ENCODE measurements around the gene LFNG.

LFNG gene

DNA sequence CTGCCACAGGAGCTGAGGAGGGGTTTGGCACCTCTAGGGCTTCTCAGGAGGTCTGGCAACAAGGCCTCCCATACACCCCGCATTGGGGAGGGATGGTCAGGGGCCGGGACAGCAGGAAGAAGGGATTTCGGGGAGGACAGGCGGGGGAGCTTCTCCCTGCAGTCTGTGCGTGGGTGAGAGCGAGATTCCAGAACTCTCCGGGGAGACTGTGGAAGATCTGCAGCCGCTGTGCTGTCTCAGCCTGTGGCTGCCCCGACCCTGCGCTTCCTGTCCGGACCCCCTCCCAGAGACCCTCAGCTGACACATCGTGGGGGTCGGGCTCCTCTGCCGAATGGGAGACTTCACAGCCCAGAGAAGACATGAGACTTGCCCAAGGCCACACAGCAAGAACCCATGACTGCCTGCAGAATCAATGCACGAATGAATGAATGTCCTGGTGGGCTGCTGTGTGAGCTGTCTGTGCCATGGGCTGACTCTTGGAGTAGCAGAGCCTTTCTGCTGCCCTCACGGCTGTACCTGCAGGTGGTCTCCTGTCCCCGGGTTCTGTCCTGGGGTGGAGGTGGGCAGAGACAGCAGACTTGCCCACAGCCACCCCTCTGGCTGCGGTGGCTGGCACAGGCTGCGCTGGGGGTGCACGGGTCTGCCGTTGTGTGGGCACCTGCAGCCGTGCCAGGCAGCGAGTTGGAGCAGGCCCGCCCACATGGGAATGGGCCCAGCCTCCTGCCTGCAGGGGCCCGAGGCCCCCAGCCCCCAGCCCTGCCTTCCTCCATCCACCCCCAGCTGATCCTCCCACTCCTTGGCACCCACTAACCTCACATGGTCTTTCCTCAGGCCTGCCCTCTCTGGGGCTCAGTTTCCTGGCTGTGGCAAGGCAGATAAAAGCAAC lies 16.3 kb upstream of the LFNG start:
- no peak for DNase-seq (ENCODE audit: low spot score)

DNA sequence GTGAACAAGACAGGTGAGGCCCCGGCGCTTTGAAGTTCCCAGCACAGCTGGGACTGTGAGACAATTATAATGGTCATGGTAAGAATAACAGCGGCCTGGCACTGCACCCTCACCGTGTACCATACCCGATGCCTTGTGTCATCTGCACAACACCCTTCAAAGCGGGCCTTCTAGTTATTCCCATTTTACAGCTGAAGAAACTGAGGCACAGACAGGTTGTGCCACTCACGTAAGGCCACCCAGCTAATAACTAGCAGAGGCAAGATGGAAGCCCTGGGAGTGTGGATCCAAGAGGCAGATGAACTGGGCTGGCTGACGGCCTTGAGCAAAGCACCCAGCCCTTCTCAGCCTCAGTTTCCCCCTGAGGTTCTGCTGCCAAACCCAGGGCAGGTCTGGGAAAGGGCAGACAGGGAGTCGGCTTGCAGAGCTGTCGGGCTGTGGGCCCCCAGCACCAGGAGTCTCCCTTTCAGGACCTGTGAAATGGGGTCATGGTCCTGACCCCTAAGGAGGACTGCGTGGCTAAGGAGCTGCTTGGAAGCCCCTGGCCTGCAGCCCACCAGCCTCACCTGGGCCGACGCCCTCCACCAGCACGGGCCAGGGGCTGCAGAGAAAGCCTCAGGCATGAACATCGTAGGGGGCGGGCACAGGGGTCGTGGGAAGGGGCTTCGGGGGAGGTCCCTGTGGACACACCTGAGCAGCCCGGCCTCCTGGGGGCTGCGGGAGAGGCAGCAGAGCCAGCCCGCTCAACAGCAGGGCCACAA lies 15.3 kb upstream of the LFNG start:
- DNase-seq (ENCODE audit: low spot score): no peak

DNA sequence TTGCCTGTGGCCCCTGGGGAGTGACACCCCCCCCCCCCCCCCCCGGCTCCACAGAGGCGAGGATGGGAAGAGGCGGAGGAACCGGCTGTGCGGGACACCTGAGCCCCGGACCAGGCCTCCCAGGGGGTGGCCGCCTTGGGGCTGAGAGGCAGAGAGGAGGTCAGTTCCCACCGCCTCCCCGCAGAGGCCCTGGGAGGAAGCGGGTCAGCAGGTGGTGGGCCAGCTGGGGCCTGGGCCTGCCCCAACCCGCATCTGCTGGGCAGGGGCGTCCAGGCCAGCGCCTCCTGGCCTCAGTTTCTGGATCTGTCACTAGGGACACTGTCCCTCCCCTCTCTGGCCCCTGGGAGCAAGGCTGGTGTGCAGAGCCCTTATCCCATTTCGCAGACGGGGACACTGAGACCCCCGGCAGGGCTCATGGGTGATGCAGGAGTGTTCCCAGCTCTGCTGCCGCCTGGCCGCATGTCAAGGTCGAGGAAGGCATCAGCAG lies 14.6 kb upstream of the LFNG start:
- no peak for DNase-seq (ENCODE audit: low spot score)

DNA sequence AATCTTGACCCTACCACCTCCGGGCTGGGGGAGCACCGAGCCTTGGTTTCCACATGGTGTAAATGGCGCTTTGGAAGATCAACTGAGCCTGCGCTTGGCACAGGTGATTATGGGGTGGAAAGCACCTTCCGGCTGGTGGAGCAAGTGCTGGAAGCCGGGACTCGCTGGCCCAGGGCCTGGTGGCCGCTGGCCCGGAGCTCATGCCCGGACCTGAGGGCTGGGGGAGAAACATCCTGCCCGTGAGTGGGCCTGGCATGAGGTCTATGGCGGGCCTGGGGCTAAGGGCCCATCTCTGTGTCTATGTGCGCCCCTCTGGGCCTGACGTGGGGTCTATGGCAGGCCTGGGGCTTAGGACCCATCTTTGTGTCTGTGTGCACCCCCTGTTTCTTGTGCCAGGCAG lies 14.2 kb upstream of the LFNG start:
- no peak for DNase-seq (ENCODE audit: low spot score)

DNA sequence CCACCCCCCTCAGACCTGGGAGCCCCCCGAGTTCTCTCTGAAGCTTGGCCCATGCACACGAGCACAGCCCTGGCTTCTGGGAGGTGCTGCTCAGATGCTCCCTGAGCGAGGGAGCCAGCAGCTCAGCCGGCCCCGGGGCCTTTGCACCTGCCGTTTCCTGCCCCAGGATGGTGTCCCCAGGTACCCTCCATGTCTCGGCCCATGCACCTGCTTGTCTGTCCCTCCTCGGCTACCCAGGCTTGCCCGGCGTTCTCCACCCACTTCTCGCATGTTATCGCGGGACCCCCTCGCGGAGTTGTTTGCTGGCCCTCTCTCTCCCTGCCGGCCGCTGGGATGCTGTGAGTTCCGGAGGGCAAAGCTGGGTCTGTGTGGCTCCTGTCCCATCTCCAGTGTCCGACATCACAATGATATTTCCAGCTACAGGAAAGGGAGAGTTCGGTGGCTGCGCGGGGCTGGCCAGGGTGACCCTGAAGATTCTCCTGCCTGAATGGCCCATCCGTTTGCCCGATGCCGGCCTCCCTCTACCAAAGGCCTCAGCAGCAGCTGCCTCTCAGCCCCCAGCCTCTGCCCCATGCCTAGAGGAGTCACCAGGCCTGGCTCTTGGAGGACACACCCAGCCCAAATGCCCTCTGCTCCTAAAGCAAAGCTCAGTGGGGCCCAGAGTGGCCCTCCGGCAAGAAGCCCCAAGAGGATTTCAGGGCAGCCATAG lies 12.2 kb upstream of the LFNG start:
- DNase-seq (ENCODE audit: low spot score): no peak

DNA sequence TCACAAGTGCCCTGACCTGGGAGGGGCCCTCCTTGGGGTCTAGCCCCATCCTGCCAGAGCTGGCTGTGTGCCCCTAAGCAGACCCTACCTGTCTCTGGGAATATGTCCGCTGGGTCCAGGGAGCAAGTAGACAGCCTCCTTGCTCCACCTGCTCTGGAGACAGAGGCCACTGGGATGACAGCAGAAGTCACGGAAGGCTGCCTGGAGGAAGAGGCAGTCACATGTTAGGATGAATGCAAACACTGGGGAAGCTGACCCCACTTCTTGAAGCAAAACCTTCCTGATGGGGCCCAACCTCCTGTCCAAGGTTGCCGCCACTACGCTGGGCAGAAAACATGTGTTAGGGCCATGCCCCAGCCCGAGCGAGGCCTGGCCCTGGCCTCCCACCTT lies 11.7 kb upstream of the LFNG start:
- no peak for DNase-seq (ENCODE audit: low spot score)

DNA sequence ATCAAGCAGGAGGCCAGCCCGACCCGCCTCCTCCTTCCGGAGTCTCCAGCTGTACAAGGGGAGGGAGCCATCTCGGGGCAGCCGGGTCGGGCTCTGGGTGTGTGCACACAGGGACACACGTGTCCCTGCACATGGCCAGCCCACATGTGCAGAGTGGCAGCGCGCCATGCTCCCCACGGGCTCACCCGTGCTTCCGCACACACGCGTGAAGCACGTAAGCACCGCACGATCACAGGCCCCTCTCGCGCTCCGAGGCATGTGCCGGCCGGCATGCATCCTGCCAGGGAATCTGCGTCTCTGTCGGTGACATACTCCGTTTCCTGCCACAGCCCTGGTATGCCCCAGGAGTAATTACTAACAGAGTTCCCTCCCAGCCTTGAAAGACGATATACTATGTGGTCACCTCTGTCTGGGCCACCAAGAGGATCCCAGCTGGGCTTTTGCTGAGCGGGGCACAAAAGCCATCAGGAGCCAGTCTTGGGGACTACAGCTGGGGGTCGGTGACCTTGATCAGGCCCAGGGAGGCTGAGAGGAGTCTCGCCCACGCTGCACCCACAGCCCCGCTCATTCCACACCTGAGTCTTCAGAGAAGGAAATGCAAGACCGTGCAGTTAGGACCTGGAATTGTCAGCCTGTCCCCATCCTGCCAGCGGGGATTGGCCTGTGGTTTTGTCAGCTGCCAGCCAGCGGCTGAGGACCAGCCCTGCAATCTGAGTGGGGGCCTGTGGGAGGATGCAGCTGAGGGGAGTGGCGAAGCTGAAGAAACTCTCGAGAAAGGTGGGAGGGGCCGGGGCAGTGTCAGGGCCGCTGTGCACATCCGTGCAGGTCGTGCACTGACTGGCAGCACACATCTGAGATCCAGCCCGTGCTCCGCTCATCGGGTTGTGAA lies 11.0 kb upstream of the LFNG start:
- DNase-seq (ENCODE audit: low spot score): no peak

DNA sequence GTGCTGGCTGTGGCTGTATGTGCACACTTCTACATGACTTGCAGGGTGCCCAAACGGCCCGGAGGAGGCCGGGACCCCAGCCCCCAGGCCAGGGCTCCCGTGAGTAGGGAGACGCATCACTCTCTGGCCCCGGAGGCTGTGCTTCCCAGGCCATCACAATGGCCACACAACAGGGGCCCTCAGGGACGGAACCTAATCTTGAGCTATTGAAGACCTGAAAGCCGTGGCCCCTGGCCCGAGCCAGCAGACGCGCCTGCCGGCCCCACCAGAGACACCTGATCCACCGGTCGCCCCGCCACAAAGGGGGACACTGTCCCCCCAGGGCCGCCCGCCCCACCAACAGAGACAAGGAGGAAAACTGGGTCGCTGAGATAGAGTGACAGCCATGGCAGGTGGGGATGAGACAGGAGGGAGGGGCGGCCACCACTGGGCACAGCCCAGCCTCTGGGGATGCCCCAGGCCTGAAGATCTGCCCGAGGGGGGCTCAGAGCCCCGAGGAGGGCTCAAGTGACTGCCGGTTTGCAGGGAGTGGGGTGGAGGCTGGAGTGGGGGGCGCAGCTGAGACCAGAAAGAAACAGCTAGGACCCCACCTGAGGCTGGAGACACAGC lies 10.2 kb upstream of the LFNG start:
- DNase-seq (ENCODE audit: low spot score): no peak

DNA sequence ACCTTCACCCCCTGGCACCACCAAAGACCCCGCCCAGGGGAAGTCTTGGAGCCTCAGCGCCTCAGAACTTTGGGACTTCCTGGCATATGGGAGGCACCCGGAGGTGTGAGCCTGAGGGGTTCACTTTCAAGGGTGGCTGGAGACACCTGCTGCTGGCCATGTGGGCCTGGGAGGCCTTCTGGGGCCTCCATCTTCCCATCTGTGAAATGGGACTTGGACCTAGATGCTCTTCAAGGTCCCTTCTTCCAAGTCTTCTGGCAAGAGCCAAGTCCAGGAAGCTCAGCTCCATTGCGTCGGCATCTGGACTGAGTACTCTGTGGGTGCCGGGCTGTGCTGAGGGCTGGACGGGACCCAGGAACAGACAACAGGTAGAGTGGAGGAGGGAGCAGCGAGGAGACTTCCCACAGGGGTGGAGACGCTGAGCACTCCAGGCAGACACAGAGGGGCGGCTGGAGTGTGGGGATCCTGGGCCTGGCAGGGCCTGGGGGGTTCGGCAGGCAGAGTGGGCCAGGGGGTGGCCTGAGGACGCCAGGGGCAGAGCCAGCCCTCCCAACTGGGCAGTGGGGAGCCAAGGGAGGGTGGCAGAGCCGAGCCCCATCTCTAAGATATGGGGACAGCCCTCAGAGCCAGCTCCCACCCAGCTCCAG lies 9.3 kb upstream of the LFNG start:
- no peak for DNase-seq (ENCODE audit: low spot score)

DNA sequence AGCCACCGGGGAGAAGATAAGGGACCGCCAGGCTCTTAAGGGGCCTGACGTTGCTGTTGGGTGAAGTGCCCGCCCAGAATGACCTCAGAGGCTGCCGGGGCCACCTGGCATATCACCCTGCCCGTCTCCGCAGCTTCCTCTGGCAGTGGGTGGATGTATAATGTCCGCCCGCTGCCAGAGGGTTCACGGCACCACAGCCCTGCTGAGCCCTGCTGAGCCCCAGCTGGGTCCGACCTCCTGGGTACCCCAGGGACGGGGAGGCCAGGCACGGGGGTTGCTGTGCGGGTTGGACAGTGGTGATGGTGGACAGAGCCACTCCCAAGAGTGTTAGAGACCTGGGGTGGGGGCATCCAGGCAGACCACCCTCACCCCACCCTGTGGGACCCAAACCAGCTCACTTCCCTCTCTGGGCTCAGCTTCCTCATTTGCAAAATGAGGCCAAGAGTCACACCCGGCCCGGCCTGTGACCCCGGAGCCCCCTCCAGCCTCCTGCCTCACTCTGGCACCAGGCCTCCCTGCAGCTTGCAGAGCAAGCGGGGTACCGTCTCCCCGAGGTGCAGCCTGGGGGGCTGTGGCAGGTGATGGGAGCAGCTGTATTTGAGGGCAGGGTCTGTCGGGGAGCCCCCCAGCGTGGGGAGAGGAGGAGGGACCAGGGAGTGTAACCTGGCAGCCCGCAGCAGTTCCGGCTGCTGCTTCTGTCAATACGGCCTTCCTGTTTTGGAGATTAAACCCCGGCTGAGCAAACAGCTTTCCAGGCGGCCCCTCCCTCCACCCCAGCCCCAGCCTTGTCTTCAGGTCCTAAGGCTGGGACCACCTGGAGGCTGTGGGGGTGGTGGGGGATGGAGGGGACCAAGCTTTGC lies 8.4 kb upstream of the LFNG start:
- DNase-seq (ENCODE audit: low spot score): no peak

DNA sequence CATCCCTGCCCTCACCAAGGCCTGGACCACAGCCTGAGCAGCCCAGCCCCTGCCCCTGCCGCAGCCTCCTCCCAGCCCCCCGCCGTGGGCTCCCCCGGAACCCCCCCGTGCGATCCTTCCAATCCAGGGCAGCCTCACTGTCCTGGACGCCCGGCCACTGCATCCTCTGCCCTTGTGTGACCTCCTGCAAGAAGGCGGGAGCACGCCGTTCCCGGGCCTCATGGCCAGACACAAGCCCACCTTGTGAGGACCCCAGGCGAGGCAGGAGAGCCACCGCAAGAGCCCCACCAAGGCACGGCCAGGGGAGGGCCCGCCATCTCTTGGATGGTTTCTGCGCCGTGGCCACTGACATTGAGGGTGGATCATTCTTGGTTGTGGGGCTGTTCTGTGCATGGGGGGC lies 7.8 kb upstream of the LFNG start:
- DNase-seq (ENCODE audit: low spot score): no peak

DNA sequence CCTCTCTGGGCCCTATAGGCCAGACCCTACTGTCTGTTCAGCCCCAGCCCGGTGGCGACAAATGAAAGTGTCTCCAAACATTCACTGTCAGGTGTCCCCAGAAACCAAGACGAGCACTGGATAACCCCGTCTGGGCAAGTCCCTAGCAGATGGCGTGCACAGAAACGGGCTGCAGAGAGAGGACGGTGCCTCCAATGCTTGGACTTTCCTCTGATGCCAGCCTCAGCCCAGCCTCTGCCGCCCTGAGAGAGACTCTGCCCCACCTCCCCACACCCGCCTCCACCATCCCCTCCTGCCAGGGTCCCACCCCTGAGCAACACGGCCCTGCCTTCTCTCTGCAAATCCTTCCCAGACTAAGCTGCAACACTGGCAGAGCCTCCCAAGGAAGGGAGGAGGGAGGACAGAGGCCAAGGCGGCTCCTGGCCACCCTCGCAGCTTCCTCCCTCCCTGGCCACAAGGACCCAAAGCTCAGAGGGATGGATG lies 7.4 kb upstream of the LFNG start:
- DNase-seq (ENCODE audit: low spot score): no peak

DNA sequence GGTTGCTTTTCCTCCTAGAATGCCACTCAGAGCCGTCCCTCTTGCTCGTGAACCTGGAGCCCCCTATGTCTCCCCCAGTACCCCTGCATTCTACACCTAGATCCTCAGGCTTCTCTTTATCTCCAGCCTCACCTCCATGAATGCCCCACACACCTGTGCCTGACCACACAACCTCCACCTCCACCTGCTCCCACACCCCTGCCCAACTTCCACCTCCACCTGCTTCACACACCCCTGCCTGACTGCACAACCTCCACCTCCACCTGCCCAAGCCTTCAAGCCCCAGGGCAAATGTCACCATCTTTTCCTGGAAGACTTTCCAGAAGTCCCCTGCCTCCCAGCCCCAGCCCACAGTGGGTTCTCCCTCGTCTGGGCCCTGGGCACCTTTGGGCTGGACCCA lies 6.9 kb upstream of the LFNG start:
- no peak for DNase-seq (ENCODE audit: low spot score)

DNA sequence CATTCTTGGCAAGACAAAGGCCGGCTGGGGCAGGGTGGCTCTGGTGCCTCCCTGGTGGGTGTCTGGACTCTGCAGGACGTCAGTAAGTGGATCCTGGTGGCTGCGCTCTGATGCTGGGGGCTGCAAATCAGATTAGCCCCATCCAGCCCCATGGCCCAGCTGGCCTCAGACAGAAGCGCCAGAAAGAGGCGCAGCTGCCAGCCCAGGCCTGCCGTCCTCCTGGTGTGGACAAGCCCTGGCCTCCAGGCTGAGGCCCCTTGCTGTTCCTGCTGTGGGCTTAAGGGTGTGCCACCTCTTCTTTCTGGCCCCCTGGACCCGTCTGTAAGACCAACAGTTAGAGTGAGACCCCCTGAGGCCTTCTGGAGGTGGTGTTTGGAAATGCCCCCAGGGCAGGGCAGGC lies 5.9 kb upstream of the LFNG start:
- DNase-seq (ENCODE audit: low spot score): no peak

DNA sequence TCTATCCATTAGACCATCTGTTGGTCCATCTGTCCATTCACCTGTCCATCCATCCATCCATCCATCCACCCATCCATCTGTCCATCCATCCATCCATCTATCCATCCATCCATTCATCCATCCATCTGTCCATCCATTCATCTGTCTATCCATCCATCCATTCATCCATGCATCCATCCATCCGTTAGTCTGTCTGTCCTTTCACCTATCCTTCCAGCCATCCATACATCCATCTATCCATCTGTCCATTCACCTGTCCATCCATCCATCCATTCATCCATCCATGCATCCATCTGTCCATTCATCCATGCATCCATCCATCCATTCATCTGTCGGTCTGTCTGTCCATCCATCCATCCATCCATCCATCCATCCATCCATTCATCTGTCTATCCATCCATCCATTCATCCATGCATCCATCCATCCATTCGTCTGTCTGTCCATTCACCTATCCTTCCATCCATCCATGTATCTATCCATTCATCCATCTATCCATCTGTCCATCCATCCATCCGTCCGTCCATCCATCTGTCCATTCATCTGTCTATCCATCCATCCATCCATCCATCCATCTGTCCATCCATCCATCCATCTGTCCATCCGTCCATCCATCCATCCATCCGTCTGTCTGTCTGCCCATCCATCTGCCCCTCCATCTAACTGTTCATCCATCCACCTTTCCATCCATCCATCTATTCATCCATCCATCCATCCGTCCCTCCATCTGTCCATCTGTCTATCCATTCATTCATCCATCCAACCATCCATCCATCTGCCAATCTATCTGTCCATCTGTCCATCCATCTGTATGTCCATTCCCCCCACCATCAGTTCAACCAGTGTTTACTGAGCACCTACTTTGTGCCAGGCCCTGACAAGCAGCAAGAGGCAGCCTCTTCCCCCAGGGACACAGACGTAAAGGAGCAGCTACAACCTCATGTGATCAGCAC lies 4.8 kb upstream of the LFNG start:
- DNase-seq (ENCODE audit: low spot score): no peak

DNA sequence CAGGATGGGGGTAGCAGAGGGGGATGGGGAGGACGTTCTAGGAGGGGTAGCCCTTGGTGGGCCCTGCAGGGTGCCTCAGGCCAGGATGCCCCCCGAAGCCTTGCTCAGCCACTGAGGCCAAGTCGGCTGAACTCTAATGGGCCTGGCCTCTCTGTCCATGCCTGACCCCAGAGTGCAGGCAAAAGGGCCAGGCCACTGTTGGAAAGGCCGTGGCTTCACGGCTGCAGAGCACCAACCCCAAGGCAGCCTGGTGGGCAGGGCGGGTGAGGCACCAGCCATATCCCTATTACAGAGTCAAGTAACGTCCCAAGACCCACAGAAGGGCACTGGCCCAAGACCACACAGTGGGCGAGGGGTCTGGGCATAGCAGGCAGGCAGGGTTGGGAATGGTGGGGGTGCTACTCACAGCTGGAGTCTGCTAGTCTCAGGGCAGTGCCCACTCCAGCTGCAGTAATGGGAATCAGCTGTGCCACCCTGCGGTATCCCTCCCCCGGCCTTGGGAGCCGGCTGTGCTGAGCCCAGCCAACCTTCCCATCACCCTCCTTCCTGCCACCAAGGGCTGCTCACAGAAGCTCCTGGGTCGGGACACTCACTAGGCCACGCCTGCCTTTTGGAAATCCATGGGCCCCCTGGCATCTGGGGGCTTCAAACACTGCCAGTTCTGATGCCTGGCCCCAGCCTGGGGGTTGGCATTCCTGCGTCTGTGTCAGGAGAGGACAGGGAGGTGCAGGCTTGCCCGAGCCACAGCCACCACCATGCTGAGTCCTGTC lies 4.0 kb upstream of the LFNG start:
- no peak for DNase-seq (ENCODE audit: low spot score)

DNA sequence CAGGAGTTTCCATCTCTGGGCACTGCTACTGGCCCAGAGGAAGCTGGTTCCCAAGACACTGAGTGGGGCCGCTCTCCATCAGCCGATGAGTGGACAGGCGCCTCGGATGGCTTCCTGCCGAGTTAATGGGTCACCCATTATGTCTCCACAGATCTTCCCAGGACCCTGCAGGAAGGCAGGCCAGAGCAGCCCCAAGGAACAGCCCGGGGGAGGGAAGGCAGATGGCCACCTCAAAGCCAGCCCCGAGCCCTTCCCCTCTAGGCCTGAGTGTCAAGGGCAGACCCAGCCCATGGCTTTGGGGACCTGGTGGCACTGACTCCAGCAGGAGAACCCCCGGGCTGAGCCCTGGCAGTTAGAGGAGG lies 3.4 kb upstream of the LFNG start:
- DNase-seq (ENCODE audit: low spot score): no peak

DNA sequence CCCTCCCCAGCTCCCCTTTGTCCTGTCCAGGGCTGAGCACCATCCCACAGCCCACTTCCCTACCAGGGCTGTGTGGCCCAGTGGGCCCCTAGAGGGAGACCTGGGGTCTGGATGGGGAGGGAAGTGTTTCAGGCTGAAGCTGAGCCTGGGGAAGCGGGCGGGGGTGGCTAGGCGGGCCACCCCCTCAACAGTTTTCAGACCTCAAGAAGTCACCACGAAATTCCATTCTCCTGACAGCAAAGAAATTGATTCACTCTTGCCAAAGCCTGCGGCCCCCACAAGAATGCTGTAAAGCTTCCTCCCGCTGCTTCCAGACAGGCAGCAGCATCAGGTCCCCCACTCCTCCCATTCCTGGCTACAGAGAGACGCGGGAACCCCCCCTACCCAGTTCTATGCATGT lies 2.5 kb upstream of the LFNG start:
- no peak for DNase-seq (ENCODE audit: low spot score)

Data from pons (tissue), 1 donor.